IPS DF 19.7 (cell line): ENCODE data around the gene C2orf49.

Experiments
- DNase-seq: peaks from one replicate; pipeline ENCODE4 v3.0.0-alpha.2; 2013; ENCODE audit warnings: low read depth, low spot score

The C2orf49 gene

GRCh38 chr2:105337122-105338019 lies at the start of gene C2orf49:
C2orf49 (plus strand) TSS chr2:105337540; CDS start chr2:105337588, 48 bp downstream.
- DNase-seq = peak; percentile 68

DNA sequence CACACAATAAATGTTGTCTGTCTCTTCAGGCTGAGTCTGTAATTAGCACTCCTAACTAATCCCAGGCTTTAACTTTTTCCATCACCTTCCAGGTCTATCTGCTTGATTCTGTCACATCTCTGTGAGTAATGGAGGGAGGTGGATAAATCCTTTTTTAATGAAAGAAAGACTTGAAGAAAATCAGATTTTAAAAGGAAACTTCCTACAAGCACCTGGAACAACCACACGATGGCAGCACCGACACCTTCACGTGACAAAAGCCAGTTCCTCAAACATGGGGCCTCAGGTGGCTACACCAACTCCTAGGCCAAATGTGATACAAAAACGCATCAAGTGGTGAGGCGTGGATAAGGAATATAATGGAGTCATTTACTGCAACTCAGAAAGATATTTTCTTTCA lies 49.6 kb upstream of the C2orf49 start:
- peak; percentile 28 for DNase-seq

- DNase-seq = no peak
These were observed 49.2 kb upstream of the C2orf49 start for GRCh38 chr2:105288133-105288532.

DNA sequence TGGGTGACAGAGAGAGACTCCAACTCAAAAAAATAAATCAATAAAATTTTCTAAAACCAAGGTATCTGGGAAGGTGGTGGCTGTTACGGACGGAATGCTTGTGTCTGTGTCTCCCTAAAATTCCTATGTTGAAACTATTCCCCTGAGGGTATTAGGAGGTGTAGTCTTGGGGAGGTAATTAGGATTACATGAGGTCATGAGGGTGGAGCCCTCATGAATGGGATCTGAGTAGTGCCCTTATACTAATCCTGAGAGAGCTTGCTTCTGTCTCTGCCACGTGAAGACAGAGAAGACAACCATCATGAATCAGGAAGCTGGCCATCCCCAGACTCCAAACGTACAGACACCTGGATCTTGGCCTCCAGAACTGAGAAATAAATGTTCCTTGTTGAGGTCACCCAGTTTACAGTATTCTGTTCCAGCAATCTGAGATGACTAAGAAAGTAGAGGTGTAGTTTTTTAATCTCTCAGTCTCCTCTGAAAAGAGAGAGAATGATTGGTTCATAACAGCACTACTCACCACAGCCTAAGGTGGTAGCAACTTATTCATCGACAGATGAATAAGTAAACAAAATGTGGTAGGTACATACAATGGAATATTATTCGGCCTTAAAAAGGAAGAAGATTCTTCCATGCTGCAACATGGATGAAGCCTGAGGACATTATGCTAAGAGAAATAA lies 46.2 kb upstream of the C2orf49 start:
- DNase-seq = no peak

- no peak for DNase-seq
These were observed 45.4 kb upstream of the C2orf49 start for GRCh38 chr2:105291981-105292380.

DNA sequence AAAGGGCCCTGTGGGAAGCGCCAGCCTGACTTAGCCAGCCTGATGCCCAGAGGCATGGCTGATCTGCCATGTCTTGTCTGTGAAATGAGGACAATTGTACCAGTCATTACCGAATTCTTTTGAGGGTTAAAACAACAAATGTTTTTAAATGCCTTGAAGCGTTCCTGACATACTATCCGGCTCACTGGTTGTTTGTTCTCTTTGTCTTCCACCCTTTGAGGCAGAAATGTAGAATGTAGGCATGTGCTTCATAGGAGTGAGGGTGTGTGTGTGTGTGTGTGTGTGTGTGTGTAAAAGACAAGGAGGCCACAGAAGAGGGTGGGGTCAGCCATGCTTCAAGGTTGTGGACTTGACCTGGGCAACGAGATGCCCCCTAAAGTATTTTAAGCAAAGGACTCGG lies 43.3 kb upstream of the C2orf49 start:
- DNase-seq = no peak

DNA sequence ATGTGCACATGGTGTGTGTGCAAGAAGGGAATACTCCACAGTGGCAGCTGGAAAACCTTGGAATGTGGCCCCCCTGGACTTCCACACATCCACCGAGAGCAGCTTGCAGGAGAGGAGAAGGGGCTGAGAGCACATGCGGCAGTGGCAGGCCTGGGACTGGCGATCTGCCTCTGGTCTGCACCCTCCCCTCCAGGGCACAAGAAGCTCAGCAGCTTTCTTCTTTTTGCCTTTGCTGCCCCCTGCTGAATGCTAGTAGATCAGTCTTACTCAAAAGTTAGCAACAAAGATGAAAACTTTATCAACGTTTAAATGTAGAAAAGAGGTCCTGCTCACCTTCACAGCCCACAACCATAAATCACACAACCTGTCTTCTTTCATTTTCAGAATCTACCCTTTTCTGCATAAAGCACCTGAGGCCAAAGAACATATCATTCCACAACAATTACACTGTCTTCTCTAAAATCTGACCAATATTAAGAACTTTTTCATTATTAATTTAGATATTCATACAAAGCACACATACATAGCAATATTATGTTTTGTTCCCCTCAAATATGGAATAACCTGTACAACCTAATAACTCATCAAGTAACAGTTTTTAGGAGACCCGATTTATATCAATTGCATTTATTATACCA lies 42.4 kb upstream of the C2orf49 start:
- no peak for DNase-seq

DNA sequence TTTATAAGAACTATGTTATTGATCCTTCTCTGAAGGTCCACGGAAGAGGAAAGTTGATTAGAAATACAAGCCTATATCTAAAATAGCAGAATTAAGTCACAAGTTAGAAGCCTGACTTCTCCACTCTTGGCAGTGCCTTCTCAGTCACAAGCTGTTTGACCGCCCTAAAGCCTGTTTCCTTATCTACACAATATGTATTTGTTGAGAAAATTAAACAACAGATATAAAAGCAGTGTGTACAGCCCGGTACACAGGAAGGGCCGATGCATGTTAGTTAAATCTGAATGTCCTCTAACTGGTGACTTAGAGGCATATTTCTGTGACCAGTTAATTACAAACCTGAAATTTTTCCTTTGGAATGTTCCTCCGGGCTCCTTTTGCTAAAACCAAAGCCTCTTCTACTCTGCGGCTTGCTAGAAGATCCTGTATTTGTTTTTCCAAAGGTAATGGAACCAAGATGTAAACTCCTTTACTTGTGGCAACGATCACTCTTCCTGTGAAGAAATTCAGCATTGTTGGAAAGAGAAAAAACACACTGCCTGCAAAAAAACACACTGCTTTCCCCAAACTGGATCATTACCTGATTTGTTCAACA lies 41.2 kb upstream of the C2orf49 start:
- no peak for DNase-seq

- DNase-seq = no peak
These were observed 40.1 kb upstream of the C2orf49 start for GRCh38 chr2:105297216-105297615.

DNA sequence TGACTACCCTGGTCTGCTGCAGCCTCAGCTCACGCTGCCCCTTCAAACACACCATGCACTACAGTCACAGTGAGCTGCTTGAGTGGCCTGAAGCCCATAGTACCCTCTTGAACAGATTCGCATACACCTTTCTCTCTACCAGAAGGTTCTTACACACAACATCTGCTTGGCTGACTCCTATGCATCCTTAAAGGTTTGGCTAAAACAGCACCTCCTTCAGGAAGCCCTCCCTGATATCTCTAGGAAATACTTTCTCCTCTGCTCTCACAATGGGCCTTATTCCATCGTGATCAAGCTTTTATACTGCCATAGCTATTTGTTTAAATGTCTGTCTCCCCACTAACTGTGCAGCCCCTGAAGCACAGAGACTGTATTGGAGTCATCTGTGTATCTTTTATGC lies 39.3 kb upstream of the C2orf49 start:
- no peak for DNase-seq

GRCh38 chr2:105299290-105299689 lies 38.0 kb upstream of the C2orf49 start:
- DNase-seq = no peak

- no peak for DNase-seq
These were observed 35.7 kb upstream of the C2orf49 start for GRCh38 chr2:105301646-105302045.

GRCh38 chr2:105307146-105307545 lies 30.2 kb upstream of the C2orf49 start:
- no peak for DNase-seq

DNA sequence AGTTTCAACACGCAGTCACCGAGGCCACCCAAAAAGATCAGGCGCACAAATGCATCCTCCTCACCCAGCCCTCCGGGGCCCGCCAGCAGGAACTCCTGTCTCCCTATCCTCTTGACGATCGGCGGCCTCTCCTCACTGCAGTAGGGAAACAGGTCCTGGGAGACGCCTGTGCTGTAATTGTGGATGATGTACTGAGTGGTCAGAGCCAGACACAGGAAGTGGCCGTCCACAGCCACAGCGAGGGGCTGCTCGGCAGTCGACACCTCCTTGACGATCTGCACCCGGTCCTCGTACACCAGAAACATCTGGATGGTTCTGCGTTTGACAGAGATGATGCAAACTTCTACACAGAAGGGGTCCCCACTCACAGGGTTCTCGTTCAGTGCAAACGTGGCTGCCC lies 29.8 kb upstream of the C2orf49 start:
- no peak for DNase-seq

GRCh38 chr2:105307962-105308361 lies 29.4 kb upstream of the C2orf49 start:
- no peak for DNase-seq

- no peak for DNase-seq
These were observed 28.8 kb upstream of the C2orf49 start for GRCh38 chr2:105308382-105309146.

- no peak for DNase-seq
These were observed 28.2 kb upstream of the C2orf49 start for GRCh38 chr2:105309147-105309545.

DNA sequence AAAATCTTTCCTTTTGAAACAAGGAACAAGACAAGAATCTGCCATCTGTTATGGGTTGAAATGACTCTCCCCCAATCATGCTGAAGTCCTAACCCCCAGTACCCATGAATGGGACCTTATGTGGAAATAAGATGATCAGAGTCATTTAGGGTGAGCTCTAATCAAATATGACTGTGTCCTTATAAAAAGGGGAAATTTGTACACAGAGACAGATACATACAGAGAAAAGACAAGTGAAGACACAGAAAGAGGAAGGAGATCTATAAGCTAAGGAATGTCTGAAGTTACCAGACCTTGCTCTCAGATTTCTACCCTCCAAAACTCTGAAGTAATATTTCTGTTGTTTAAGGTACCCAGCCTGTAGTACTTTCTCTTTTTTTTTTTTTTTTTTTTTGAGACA lies 23.5 kb upstream of the C2orf49 start:
- DNase-seq = no peak

DNA sequence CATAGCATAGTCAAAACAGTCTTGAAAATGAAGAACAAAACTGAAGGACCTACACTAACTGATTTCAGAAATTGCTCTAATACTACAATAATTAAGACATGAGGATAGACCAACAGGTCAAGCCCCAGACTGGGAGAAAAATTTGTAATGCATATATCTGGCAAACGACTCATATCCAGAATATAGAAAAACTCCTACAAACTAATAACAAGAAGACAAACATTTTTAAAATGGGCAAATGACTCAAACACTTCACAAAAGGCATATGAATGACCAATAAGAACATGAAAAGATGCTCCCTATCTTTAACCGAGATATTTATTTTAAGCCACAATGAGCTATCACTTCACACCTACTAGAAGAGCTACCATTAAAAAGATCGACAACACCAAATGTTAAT lies 22.0 kb upstream of the C2orf49 start:
- no peak for DNase-seq

DNA sequence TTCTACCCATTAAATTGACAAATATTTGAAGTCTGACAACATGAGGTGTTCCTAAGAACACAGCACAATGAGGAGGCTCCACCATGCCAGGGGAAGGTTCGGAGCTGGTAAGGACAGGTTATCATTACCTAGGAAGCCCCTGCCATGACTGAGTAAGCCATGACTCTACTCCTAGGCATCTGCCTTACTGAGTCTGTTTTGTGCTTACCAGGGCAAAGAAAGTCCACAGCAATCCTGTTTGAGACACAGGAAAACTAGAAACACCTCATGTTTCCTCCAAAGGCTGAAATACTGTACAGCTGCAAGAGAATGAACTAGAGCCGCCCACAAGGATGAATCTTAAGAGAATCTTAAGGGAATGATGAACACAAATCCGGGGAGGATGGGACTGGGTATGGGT lies 19.4 kb upstream of the C2orf49 start:
- DNase-seq = no peak

- DNase-seq = no peak
These were observed 16.6 kb upstream of the C2orf49 start for GRCh38 chr2:105320651-105321215.
